K562 (cell line): ENCODE data around the gene MYO1E. TPM values are rescaled to one million over a fixed set of nuclear protein-coding genes. Genes with fewer than 3 reads are reported as not detected.

Experiments
- ATAC-seq: fragments of 200-7000 bp; cut with Tn5 transposase; 3 replicates; pipeline ENCODE4 v1.9.1; 2020; ENCODE audit warnings: moderate library complexity
- BruUV-seq: library from RNA; stranded (reverse); fragments of 400-500 nt; replicated peaks from 2 replicates; lab custom pipeline; 2021; lab: Mats Ljungman, UMichigan
- CTCF ChIA-PET: fragments of 300-600 bp; formaldehyde crosslinking; extraction: SDS; loops from one replicate; lab custom pipeline; 2021; ENCODE audit warnings: low intra/inter-chr PET ratio; lab: Yijun Ruan, JAX
- POLR2A ChIA-PET: fragments of 300-600, 350-650 bp; sonication (Branson Sonifier 250); formaldehyde crosslinking; extraction: SDS; loops from one replicate; lab custom pipeline; 2021; ENCODE audit warnings: antibody characterized with exemption, inconsistent platforms; lab: Yijun Ruan, JAX
- DNase-seq, 4 experiments: peaks; one replicate each; pipeline versions ENCODE4 v3.0.0 to v3.0.0-alpha.2; 2011 to 2018; ENCODE audit warnings: low spot score in 3 of 4, mixed read lengths in 3 of 4; ENCODE audit errors: extremely low read depth in 1 of 4
- FAIRE-seq: peaks from 2 replicates; lab custom pipeline; 2011; peaks lifted over from hg19 to GRCh38; lab: Jason Lieb, UNC
- H2AFZ ChIP-seq: 2 replicates; pipeline ENCODE4 v1.6.0; 2011; ENCODE audit warnings: low read depth, low read length, control low read depth, inconsistent platforms
- H3K27ac ChIP-seq: fragments of 200-600 bp; 3 replicates; pipeline ENCODE4 v1.8.0; 2011; ENCODE audit warnings: low read depth, mild to moderate bottlenecking, control low read depth, inconsistent platforms, low read length, moderate library complexity, mixed read lengths; ENCODE audit errors: extremely low read depth
- H3K27me3 ChIP-seq, 2 experiments: fragments of 300-600 bp in 1 of 2; 2 replicates in 1 of 2; 3 replicates in 1 of 2; pipeline versions ENCODE4 v1.6.0 to v1.8.0; 2011; ENCODE audit warnings: inconsistent platforms in 2 of 2, low read length in 2 of 2, mild to moderate bottlenecking in 1 of 2, mixed read lengths in 1 of 2, moderate library complexity in 1 of 2; ENCODE audit not compliant: control insufficient read depth in 2 of 2, insufficient read depth in 2 of 2
- H3K36me3 ChIP-seq: fragments of 300-600 bp; 3 replicates; pipeline ENCODE4 v1.8.0; 2011; ENCODE audit warnings: mild to moderate bottlenecking, low read length, inconsistent platforms; ENCODE audit not compliant: control insufficient read depth, insufficient read depth
- H3K4me1 ChIP-seq, 2 experiments: fragments of 200-600 bp in 1 of 2; replicated peaks in 1 of 2; 2 replicates in 1 of 2; 3 replicates in 1 of 2; pipeline versions ENCODE4 v1.5.1 to v1.8.0; 2011; ENCODE audit warnings: inconsistent platforms in 2 of 2, low read length in 2 of 2, mild to moderate bottlenecking in 1 of 2, mixed read lengths in 1 of 2, moderate library complexity in 1 of 2; ENCODE audit not compliant: control insufficient read depth in 2 of 2, insufficient read depth in 2 of 2
- H3K4me2 ChIP-seq: 2 replicates; pipeline ENCODE4 v1.6.1; 2011; ENCODE audit warnings: low read length, control low read depth, inconsistent platforms, mixed read lengths; ENCODE audit not compliant: insufficient read depth
- H3K4me3 ChIP-seq: fragments of 200-600 bp; sonication (generic), shearing (Covaris generic); 2 replicates; pipeline ENCODE4 v1.5.1; 2016; ENCODE audit warnings: control low read depth, inconsistent platforms
- H3K79me2 ChIP-seq: fragments of 200-600 bp; 3 replicates; pipeline ENCODE4 v1.8.0; 2011; ENCODE audit warnings: low read length, inconsistent platforms; ENCODE audit not compliant: control insufficient read depth, insufficient read depth
- H3K9ac ChIP-seq, 2 experiments: 2 replicates each; pipeline versions ENCODE4 v1.6.0 to v1.6.1; 2011; ENCODE audit warnings: low read depth in 2 of 2, low read length in 2 of 2, control low read depth in 1 of 2, inconsistent platforms in 1 of 2, mild to moderate bottlenecking in 1 of 2, mixed read lengths in 1 of 2; ENCODE audit not compliant: insufficient read depth in 1 of 2
- H3K9me1 ChIP-seq: one replicate; pipeline ENCODE4 v1.6.0; 2011; ENCODE audit warnings: inconsistent platforms, mild to moderate bottlenecking, low read length, moderate library complexity; ENCODE audit not compliant: control insufficient read depth, insufficient read depth
- H3K9me3 ChIP-seq: replicated peaks from 2 replicates; pipeline ENCODE4 v1.5.1; 2011; ENCODE audit warnings: low read depth, low read length, inconsistent platforms; ENCODE audit not compliant: control insufficient read depth, insufficient read depth
- H4K20me1 ChIP-seq: replicated peaks from 2 replicates; pipeline ENCODE4 v1.6.1; 2011; ENCODE audit warnings: low read length, inconsistent platforms, mixed read lengths; ENCODE audit not compliant: control insufficient read depth, insufficient read depth
- ATF1 ChIP-seq, 2 experiments: fragments of 450-650 bp in 1 of 2; IDR thresholded peaks; 2 replicates each; pipeline ENCODE4 v1.6.1; 2016; ENCODE audit warnings: missing compliant biosample characterization in 1 of 2, missing genetic modification characterization in 1 of 2
- ETV1 ChIP-seq: fragments of 450-650 bp; conservative IDR thresholded peaks from 2 replicates; pipeline ENCODE4 v1.6.1; 2016; ENCODE audit warnings: missing genetic modification characterization, control low read depth, low read depth, missing compliant biosample characterization
- FOXP1 ChIP-seq: sonication (generic); formaldehyde crosslinking; IDR thresholded peaks from 2 replicates; pipeline ENCODE4 v1.8.0; 2022; ENCODE audit warnings: mild to moderate bottlenecking, missing genetic modification reagents
- HNRNPL ChIP-seq: fragments of 200-400 bp; formaldehyde crosslinking; IDR thresholded peaks from 2 replicates; pipeline ENCODE4 v1.6.1; 2017; ENCODE audit warnings: low read depth, mild to moderate bottlenecking, low read length
- HOXB6 ChIP-seq: fragments of 250-450 bp; sonication (Bioruptor Pico); IDR thresholded peaks from 2 replicates; pipeline ENCODE4 v1.5.1; 2022; ENCODE audit warnings: mild to moderate bottlenecking, borderline replicate concordance
- LEF1 ChIP-seq: fragments of 450-650 bp; IDR thresholded peaks from 2 replicates; pipeline ENCODE4 v1.6.1; 2016; ENCODE audit warnings: mild to moderate bottlenecking
- RB1 ChIP-seq: fragments of 450-650 bp; IDR thresholded peaks from 2 replicates; pipeline ENCODE4 v1.6.1; 2017; ENCODE audit warnings: low read depth, mild to moderate bottlenecking
- SIX5 ChIP-seq, 2 experiments: IDR thresholded peaks; 2 replicates each; pipeline ENCODE4 v1.6.1; 2011; ENCODE audit warnings: low read length in 2 of 2, borderline replicate concordance in 1 of 2, low read depth in 1 of 2, mild to moderate bottlenecking in 1 of 2, moderate library complexity in 1 of 2; ENCODE audit not compliant: insufficient read depth in 1 of 2
- STAG1 ChIP-seq: sonication (generic); formaldehyde crosslinking; IDR thresholded peaks from 2 replicates; pipeline ENCODE4 v1.5.0; 2020; ENCODE audit warnings: missing genetic modification reagents, borderline replicate concordance
- ZNF140 ChIP-seq: fragments of 250-450 bp; sonication (Bioruptor Pico); IDR thresholded peaks from 2 replicates; pipeline ENCODE4 v1.8.0; 2021; ENCODE audit warnings: moderate library complexity, mild to moderate bottlenecking, inconsistent platforms
- ZNF232 ChIP-seq: sonication (generic); formaldehyde crosslinking; IDR thresholded peaks from 2 replicates; pipeline ENCODE4 v1.8.0; 2022; ENCODE audit warnings: mild to moderate bottlenecking, missing genetic modification reagents
- ZZZ3 ChIP-seq: fragments of 450-650 bp; IDR thresholded peaks from 2 replicates; pipeline ENCODE4 v1.6.1; 2016; ENCODE audit warnings: antibody characterized with exemption, mild to moderate bottlenecking, moderate library complexity
- WGBS: fragments of 100-300 bp; shearing (Covaris generic); methylation state at CpG from one replicate; pipeline ENCODE4 v1.1.6; 2016; ENCODE audit warnings: low coverage, mixed read lengths; ENCODE audit not compliant: insufficient coverage; ENCODE audit errors: missing lambda C conversion rate; 5-methylcytosine and 5-hydroxymethylcytosine counted together
- in situ Hi-C: fragments of 300-500 bp; cut with MboI; formaldehyde crosslinking; loops from 4 replicates; pipeline ENCODE4 v1.15.0; 2018; ENCODE audit warnings: inconsistent platforms, mixed read lengths
- intact Hi-C: fragments of 100-400 bp; cut with micrococcal nuclease; formaldehyde crosslinking; loops from 2 replicates; pipeline ENCODE4 v1.14.2; 2022
- polyA plus RNA-seq, 8 experiments: library from polyadenylated mRNA; depleted of rRNA in 4 of 8; stranded (reverse) in 5 of 8; unstranded in 3 of 8; fragments of >200 nt; fragmentation: Nextera tagmentation in 2 of 8; fragmentation: Illumina TruSeq in 1 of 8; extraction: Ambion mirVana in 2 of 8; extraction: Trizol in 1 of 8; gene quantifications; 2 replicates each; pipeline versions ENCODE4 v1.2.1 to v1.2.3, GENCODE V29; 2011 to 2014; ENCODE audit warnings: inconsistent platforms in 1 of 8, missing spikeins in 1 of 8
- total RNA-seq, 7 experiments: library from RNA; depleted of rRNA in 6 of 7; stranded (reverse); fragments of >200 nt in 6 of 7; fragmentation: Illumina TruSeq in 2 of 7; extraction: Trizol in 2 of 7; gene quantifications; 2 replicates each; pipeline versions ENCODE4 v1.2.1 to v1.2.3, GENCODE V29; 2011 to 2021; ENCODE audit warnings: low replicate concordance in 1 of 7
- TF ChIP-seq, protein P1 (sequence below): fragments of 450-650 bp; IDR thresholded peaks from 2 replicates; pipeline ENCODE4 v1.6.1; 2016; ENCODE audit warnings: missing biosample characterization, missing genetic modification characterization
- TF ChIP-seq, protein P2 (sequence below): fragments of 250-450 bp; sonication (Bioruptor Pico); IDR thresholded peaks from 2 replicates; pipeline ENCODE4 v1.9.0; 2021; ENCODE audit warnings: mild to moderate bottlenecking

MYO1E gene
- total and polyA plus RNA-seq, 9 of the 15 experiments (the other 6 are each of a cell fraction or from before 2014, with no cell fraction given) = under 0.01 to 0.44 (median 0.01) TPM; not detected in 6

DNA sequence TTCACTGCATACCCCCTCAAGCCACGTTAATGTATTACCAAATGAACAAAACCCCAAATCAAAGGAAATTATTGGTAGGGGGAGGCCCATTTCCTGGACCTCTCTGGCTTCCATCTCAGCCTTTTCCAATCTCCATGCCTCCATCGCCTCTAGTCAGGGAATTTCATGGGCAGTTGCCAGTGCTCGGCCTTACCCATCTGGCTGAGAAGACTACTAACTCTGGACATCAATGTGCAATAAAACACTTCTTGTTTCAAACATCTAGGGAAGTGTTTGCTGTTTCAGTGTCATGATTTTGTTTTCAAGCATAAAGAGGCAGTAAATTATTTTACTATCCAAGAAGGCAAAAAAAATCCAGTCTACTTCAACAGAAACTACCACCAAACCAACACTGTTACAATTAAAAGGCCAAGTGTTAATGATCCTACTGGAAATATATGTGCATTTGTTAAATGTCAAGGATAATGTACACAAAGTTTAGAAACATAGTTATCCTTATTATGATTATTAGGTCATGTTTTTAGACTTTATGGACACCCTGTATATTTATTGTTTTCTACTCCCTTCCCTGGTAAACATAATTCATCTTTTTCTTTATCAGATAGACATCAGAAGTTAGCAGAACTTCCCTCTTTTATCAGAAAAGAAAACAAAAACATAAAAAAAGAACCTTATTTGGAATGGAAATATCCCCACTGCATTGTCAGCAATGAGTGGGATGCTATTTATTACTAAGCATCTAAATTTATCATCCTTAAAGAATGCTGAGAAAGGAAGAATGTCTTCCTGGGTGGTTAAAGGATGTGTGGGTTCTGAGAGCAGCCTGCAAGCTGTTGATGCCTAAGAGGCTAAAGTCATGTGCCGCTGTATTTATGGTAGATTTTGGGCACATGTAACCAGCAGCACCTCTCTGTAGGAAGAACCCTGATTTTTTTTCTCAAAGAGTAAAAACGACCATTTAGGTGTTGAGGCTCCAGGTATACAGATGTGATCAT, 150.9 kb downstream of the MYO1E start:
- Histone ChIP-seq H3K79me2 (no peaks in the 10 kb centered on the region), H3K9me1 (no peaks in the 10 kb centered on the region), H3K4me2 (no peak overlapping the region)
- BruUV-seq = no TSS peak
- ChIA-PET CTCF (no interaction called here), POLR2A (no interaction called here)
- 2% methylated on average over 5 of the region's 5 CpGs for WGBS
- TF ChIP-seq ZZZ3 (no peak), ZNF140 (CRISPR knock-in tag) (no peak), ATF1 (CRISPR knock-in tag; IDR thresholded peaks at IDR 0.05) (no peak), ATF1 (tag; IDR thresholded peaks at IDR 0.05) (no peak), SIX5 (IDR thresholded peaks at IDR 0.05; ENCODE audit: borderline replicate concordance in 1 of 2, insufficient read depth in 1 of 2, low read depth in 1 of 2, low read length in 2 of 2) (no peak), RB1 (no peak), FOXP1 (CRISPR knock-in tag) (no peak), HOXB6 (no peak), HNRNPL (no peak), ETV1 (tag) (no peak), STAG1 (CRISPR knock-in tag) (no peak), ZNF232 (no peak), LEF1 (no peak)
- TF ChIP-seq, protein P1, sequence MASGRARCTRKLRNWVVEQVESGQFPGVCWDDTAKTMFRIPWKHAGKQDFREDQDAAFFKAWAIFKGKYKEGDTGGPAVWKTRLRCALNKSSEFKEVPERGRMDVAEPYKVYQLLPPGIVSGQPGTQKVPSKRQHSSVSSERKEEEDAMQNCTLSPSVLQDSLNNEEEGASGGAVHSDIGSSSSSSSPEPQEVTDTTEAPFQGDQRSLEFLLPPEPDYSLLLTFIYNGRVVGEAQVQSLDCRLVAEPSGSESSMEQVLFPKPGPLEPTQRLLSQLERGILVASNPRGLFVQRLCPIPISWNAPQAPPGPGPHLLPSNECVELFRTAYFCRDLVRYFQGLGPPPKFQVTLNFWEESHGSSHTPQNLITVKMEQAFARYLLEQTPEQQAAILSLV (tag) = no peak
- TF ChIP-seq, protein P2, sequence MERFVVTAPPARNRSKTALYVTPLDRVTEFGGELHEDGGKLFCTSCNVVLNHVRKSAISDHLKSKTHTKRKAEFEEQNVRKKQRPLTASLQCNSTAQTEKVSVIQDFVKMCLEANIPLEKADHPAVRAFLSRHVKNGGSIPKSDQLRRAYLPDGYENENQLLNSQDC (CRISPR knock-in tag) = no peak
- TF ChIP-seq, all 486 proteins: peak for 0
- Histone ChIP-seq H3K27ac (no peak overlapping the region), H3K4me1 (no peaks in the 10 kb centered on the region), H2AFZ (no peak overlapping the region), H3K9me3 (no peaks in the 10 kb centered on the region), H3K9ac (no peak overlapping the region), H3K36me3 (no peaks in the 10 kb centered on the region), H4K20me1 (no peaks in the 10 kb centered on the region), H3K27me3 (peaks cover 12 to 22% of the 10 kb centered on the region in 2 experiments; a peak in 3 of 5 replicates), H3K4me3 (no peak overlapping the region)
- FAIRE-seq (no peak), ATAC-seq (no peak), DNase-seq (no peak)
- intact Hi-C loops = no loop called here
- in situ Hi-C loops = no loop called here
